DND-41 (cell line): Measurements from ENCODE around the gene SP140L.
"Not testable (repeated sequence)": the region's sequence is repeated elsewhere in the genome, so short reads cannot be mapped to it uniquely, and the experiment has no call there.

Source experiments
- ATAC-seq: fragments of 200-7000 bp; cut with Tn5 transposase; 3 replicates; pipeline ENCODE4 v1.9.1; 2021; ENCODE audit warnings: low read depth; ENCODE audit not compliant: insufficient read depth
- DNase-seq: peaks from one replicate; pipeline ENCODE4 v3.0.0-alpha.2; 2020
- H2AFZ ChIP-seq: 2 replicates; pipeline ENCODE4 v1.6.0; 2012; ENCODE audit warnings: low read depth, low read length
- H3K27ac ChIP-seq: 2 replicates; pipeline ENCODE4 v1.5.1; 2012; ENCODE audit warnings: low read length, inconsistent platforms
- H3K27me3 ChIP-seq: fragments of 200-600 bp; sonication (generic); 2 replicates; pipeline ENCODE4 v1.6.0; 2012; ENCODE audit warnings: low read length, mild to moderate bottlenecking, inconsistent platforms; ENCODE audit not compliant: insufficient read depth, poor library complexity
- H3K36me3 ChIP-seq: 2 replicates; pipeline ENCODE4 v1.5.1; 2012; ENCODE audit warnings: low read length, inconsistent platforms; ENCODE audit not compliant: insufficient read depth
- H3K4me1 ChIP-seq: 2 replicates; pipeline ENCODE4 v1.5.1; 2012; ENCODE audit warnings: mild to moderate bottlenecking, low read length; ENCODE audit not compliant: insufficient read depth
- H3K4me2 ChIP-seq: 2 replicates; pipeline ENCODE4 v1.6.0; 2012; ENCODE audit warnings: mild to moderate bottlenecking, moderate library complexity, low read length, inconsistent platforms; ENCODE audit not compliant: insufficient read depth
- H3K4me3 ChIP-seq, 2 experiments: fragments of 200-600 bp in 1 of 2; shearing (Covaris generic) in 1 of 2; 2 replicates each; pipeline ENCODE4 v1.5.1; 2012 to 2016; ENCODE audit warnings: inconsistent platforms in 2 of 2, low read length in 2 of 2, mild to moderate bottlenecking in 2 of 2, low read depth in 1 of 2, moderate library complexity in 1 of 2
- H3K79me2 ChIP-seq: 2 replicates; pipeline ENCODE4 v1.6.0; 2012; ENCODE audit warnings: low read length, inconsistent platforms; ENCODE audit not compliant: insufficient read depth
- H3K9ac ChIP-seq: 2 replicates; pipeline ENCODE4 v1.6.0; 2012; ENCODE audit warnings: low read depth, mild to moderate bottlenecking, inconsistent platforms, low read length, moderate library complexity
- H3K9me3 ChIP-seq: 2 replicates; pipeline ENCODE4 v1.5.1; 2012; ENCODE audit warnings: low read length, moderate library complexity, mild to moderate bottlenecking, inconsistent platforms; ENCODE audit not compliant: insufficient read depth, severe bottlenecking
- H4K20me1 ChIP-seq: 2 replicates; pipeline ENCODE4 v1.6.0; 2012; ENCODE audit warnings: low read length; ENCODE audit not compliant: insufficient read depth
- EZH2 ChIP-seq: IDR thresholded peaks from 3 replicates; pipeline ENCODE4 v1.6.1; 2012; ENCODE audit warnings: borderline replicate concordance, low read depth, mild to moderate bottlenecking, moderate library complexity, low read length, inconsistent platforms; ENCODE audit not compliant: severe bottlenecking
- TF ChIP-seq, protein P1 (sequence below): IDR thresholded peaks from 2 replicates; pipeline ENCODE4 v1.5.1; 2012; ENCODE audit warnings: borderline replicate concordance, low read length, moderate library complexity, mild to moderate bottlenecking; ENCODE audit not compliant: poor library complexity, severe bottlenecking; ENCODE audit errors: extremely low read depth

Gene SP140L

DNA sequence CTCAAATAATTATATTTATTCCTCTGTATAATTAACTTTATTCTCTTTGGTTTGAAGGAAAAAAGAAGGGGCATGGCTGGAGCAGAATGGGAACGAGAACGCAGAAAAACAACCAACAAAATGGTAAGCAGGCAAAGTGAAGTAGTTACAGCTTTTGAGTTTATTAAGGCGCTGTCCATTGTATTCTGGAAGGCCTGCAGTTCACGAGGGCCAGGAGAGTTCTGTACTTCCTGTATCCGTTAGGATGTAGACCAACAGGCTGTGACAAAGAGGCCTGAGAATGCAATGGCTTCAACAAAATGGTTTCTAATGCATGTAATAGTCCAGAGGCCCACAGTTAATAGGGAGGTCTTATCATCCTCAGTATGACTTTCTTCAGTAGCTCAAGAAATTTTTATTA lies 56.5 kb downstream of the SP140L start:
- H3K27ac ChIP-seq, result no peak overlapping the region
- no peak overlapping the region for H3K9ac ChIP-seq
- H4K20me1 ChIP-seq, result no peaks in the 10 kb centered on the region
- H3K9me3 ChIP-seq, result no peaks in the 10 kb centered on the region
- no peak overlapping the region for H2AFZ ChIP-seq
- no peak overlapping the region for H3K4me2 ChIP-seq
- ATAC-seq, result no peak
- no peaks in the 10 kb centered on the region for H3K79me2 ChIP-seq
- DNase-seq, result no peak
- no peak for TF ChIP-seq EZH2
- TF ChIP-seq, protein P1, sequence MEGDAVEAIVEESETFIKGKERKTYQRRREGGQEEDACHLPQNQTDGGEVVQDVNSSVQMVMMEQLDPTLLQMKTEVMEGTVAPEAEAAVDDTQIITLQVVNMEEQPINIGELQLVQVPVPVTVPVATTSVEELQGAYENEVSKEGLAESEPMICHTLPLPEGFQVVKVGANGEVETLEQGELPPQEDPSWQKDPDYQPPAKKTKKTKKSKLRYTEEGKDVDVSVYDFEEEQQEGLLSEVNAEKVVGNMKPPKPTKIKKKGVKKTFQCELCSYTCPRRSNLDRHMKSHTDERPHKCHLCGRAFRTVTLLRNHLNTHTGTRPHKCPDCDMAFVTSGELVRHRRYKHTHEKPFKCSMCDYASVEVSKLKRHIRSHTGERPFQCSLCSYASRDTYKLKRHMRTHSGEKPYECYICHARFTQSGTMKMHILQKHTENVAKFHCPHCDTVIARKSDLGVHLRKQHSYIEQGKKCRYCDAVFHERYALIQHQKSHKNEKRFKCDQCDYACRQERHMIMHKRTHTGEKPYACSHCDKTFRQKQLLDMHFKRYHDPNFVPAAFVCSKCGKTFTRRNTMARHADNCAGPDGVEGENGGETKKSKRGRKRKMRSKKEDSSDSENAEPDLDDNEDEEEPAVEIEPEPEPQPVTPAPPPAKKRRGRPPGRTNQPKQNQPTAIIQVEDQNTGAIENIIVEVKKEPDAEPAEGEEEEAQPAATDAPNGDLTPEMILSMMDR, result no peak
- H3K36me3 ChIP-seq, result peaks cover 50% of the 10 kb centered on the region
- H3K4me3 ChIP-seq, result no peak overlapping the region
- H3K4me1 ChIP-seq, result no peaks in the 10 kb centered on the region
- H3K27me3 ChIP-seq, result no peaks in the 10 kb centered on the region

DNA sequence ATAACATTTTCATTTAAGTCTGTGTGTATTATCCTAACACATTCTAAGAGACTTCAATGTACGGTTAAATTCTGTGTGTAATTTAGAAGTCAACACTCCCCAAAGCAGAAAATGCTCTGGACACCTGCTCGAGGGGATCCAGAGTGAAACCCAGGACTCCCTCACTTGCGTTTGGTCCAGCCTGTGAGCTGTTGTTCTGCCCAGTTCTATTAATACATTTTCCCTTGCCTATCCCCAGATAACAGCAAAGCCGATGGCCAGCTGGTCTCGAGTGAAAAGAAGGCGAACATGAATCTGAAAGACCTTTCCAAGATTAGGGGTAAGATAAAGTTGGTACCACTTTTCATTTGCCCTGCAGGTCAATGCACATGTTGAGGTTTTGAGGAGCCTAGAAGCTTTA lies 58.0 kb downstream of the SP140L start:
- Histone ChIP-seq H3K79me2 (no peaks in the 10 kb centered on the region), H3K4me3 (no peak overlapping the region), H3K4me1 (no peaks in the 10 kb centered on the region), H3K9me3 (no peaks in the 10 kb centered on the region), H3K4me2 (no peak overlapping the region), H3K27ac (no peak overlapping the region), H3K27me3 (no peaks in the 10 kb centered on the region), H3K36me3 (peaks cover 66% of the 10 kb centered on the region), H3K9ac (no peak overlapping the region), H2AFZ (no peak overlapping the region), H4K20me1 (no peaks in the 10 kb centered on the region)
- ATAC-seq (no peak), DNase-seq (no peak)
- TF ChIP-seq, protein P1, result no peak
- no peak for TF ChIP-seq EZH2

DNA sequence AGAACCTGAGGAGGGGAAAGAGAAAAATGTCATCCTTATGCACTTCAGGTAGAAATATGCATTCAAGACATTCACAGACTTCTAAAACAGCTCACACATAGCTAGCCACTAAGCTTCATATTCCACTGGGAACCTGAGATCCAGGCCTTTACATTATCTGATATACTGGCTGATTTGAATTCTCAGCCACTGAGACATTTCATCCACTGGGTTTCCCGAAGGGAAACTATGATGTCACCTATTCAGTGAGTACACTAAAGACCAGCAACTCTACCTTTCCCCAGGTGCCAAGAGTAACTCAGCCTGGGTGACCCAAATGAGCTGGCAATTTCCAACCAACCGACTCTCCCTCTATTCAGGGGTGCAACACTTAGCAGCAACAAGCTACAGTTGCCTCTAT lies 67.3 kb downstream of the SP140L start:
- TF ChIP-seq, protein P1, result no peak
- TF ChIP-seq EZH2, result no peak
- ATAC-seq (no peak), DNase-seq (no peak)
- Histone ChIP-seq H3K9me3 (peaks cover 5% of the 10 kb centered on the region), H3K9ac (no peak overlapping the region), H3K27me3 (no peaks in the 10 kb centered on the region), H3K79me2 (no peaks in the 10 kb centered on the region), H4K20me1 (no peaks in the 10 kb centered on the region), H3K4me3 (no peak overlapping the region), H3K4me1 (no peaks in the 10 kb centered on the region), H3K27ac (no peak overlapping the region), H3K36me3 (peaks cover 72% of the 10 kb centered on the region), H3K4me2 (no peak overlapping the region), H2AFZ (no peak overlapping the region)

DNA sequence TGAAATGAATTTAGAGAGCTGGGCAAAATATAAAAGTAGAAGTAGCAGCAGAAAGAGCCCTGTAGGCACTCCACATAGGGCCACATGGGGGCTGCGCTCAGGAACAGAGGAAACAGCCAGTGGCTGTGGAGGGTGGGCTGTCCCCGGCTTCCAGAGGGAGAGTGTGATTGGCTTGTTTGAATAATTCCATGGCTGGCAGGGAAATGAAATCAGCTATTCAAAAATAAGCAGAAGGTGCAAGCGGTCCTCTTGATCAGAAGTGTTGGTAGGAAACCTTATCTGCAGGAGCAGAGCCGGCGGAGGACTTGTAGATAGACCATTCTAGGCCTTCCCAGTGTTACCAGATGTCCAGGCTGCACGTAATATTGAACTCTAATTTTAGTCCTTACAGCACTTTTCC lies 71.7 kb downstream of the SP140L start:
- H3K79me2 ChIP-seq, H3K27ac ChIP-seq, H4K20me1 ChIP-seq, DNase-seq, H3K4me2 ChIP-seq, H3K4me1 ChIP-seq, H3K9ac ChIP-seq, ATAC-seq, H3K27me3 ChIP-seq, H2AFZ ChIP-seq, H3K9me3 ChIP-seq, H3K4me3 ChIP-seq: not testable (repeated sequence)
- H3K36me3 ChIP-seq, result peaks cover 51% of the 10 kb centered on the region
